DND-41 (cell line): ENCODE data around the gene SLC6A4.

Source experiments
- EZH2 ChIP-seq: IDR thresholded peaks from 3 replicates; pipeline ENCODE4 v1.6.1; 2012; ENCODE audit warnings: borderline replicate concordance, low read depth, mild to moderate bottlenecking, moderate library complexity, low read length, inconsistent platforms; ENCODE audit not compliant: severe bottlenecking
- TF ChIP-seq, protein P1 (sequence below): IDR thresholded peaks from 2 replicates; pipeline ENCODE4 v1.5.1; 2012; ENCODE audit warnings: borderline replicate concordance, low read length, moderate library complexity, mild to moderate bottlenecking; ENCODE audit not compliant: poor library complexity, severe bottlenecking; ENCODE audit errors: extremely low read depth

DNA sequence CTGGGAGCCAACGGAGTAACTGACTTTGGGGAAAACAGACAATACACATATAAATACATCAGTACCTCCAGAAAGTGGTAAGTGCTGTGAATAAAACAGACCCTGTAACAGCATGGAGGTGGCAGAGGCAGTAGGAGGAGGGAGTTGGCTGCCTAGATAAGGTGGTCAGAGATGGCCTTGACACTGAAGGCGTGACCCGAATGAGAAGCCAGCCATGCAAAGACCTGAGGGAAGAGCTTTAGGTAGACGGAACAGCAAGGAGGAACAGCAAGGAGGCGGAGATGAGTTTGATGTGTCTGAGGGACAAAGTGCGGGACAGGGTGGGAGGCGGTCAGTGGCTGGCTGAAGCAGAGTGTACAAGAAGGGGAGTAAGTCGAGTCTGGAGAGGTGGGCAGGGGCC lies 8.1 kb upstream of the SLC6A4 start:
- TF ChIP-seq EZH2 = no peak
- TF ChIP-seq, protein P1, sequence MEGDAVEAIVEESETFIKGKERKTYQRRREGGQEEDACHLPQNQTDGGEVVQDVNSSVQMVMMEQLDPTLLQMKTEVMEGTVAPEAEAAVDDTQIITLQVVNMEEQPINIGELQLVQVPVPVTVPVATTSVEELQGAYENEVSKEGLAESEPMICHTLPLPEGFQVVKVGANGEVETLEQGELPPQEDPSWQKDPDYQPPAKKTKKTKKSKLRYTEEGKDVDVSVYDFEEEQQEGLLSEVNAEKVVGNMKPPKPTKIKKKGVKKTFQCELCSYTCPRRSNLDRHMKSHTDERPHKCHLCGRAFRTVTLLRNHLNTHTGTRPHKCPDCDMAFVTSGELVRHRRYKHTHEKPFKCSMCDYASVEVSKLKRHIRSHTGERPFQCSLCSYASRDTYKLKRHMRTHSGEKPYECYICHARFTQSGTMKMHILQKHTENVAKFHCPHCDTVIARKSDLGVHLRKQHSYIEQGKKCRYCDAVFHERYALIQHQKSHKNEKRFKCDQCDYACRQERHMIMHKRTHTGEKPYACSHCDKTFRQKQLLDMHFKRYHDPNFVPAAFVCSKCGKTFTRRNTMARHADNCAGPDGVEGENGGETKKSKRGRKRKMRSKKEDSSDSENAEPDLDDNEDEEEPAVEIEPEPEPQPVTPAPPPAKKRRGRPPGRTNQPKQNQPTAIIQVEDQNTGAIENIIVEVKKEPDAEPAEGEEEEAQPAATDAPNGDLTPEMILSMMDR = no peak
